Stimulated activated CD8-positive, alpha-beta memory T cell treated with anti-CD3 and anti-CD28 coated beads, Interleukin-7, amount 100 ng/mL, for 4 hours (primary cell): ENCODE measurements around the gene FNDC4.
"Not testable (repeated sequence)": the region's sequence is repeated elsewhere in the genome, so short reads cannot be mapped to it uniquely, and the experiment has no call there.

Experiments used
- DNase-seq, 2 donors: peaks; one replicate each; pipeline ENCODE4 v3.0.0-alpha.2; 2020; ENCODE audit warnings: low read depth in 2 of 2

FNDC4 gene, protein sequence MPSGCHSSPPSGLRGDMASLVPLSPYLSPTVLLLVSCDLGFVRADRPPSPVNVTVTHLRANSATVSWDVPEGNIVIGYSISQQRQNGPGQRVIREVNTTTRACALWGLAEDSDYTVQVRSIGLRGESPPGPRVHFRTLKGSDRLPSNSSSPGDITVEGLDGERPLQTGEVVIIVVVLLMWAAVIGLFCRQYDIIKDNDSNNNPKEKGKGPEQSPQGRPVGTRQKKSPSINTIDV

DNA sequence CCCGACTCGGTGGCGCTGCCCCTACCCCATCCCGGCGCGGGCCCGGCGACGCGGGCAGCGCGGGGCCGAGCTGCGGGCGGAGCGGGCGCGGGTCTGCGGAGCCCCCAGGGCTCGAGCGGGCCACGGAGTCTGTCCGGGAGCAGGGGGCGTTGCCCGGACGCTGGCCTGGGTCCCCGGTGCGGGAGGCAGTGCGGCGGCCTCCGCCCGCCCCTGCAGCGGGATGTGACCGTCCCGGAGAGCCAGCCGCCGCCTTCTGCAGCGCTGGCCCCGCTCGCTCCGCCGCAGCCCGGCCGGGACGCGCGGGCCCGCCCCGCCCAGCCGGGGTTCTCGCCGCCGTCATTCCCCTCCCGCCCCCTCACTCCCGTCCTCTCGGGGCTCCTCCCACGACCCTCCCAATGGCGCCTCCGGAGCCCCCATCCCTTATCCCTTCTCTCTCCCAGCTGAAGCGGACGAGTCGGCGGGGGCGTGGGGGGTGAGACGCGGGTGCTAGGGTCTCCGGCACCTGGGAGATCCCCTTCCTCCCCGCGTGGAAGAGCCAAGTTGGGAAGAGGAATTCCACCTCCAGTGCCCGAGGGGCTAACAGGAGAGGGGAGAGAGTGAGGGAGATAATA, at the start of gene FNDC4:
FNDC4 (minus strand) TSS at position 257 of the 611 bp plus-strand sequence. CDS start 521 bp downstream, outside the sequence.
- peak in 1 of 2 donors; percentile 7 for DNase-seq

DNA sequence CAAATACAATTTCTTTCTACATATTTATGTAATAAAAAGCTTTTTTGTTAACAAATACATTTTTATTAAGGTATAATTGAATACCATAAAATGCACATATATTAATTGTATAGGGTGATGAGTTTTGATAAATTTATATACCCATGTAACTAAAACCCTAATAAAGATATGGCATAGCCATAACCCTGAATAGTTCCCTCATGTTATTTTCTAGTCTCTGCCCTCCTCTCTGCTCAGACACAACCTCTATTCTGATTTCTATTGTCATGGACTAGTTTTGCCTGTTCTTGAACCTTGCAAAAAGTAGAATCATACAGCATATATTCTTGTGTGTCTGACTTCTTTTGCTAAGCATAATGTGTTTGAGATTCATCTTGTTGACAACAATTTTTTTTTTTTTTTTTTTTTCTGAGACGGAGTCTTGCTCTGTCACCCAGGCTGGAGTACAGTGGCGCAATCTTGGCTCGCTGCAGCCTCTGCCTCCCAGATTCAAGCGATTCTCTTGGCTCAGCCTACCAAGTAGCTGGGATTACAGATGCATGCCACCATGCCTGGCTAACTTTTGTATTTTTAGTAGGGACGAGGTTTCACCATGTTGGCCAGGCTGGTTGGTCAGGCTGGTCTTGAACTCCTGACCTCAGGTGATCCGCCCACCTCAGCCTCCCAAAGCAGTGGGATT, 49.3 kb upstream of the FNDC4 start:
- no peak for DNase-seq

DNA sequence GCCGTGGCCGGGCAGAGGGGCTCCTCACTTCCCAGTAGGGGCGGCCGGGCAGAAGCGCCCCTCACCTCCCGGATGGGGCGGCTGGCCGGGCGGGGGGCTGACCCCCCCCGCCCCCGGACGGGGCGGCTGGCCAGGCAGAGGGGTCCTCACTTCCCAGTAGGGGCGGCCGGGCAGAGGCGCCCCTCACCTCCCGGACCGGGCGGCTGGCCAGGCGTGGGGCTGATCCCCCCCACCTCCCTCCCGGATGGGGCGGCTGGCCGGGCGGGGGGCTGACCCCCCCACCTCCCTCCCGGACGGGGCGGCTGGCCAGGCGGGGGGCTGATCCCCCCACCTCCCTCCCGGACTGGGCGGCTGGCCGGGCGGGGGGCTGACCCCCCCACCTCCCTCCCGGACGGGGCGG, 44.6 kb upstream of the FNDC4 start:
- not testable (repeated sequence) for DNase-seq

DNA sequence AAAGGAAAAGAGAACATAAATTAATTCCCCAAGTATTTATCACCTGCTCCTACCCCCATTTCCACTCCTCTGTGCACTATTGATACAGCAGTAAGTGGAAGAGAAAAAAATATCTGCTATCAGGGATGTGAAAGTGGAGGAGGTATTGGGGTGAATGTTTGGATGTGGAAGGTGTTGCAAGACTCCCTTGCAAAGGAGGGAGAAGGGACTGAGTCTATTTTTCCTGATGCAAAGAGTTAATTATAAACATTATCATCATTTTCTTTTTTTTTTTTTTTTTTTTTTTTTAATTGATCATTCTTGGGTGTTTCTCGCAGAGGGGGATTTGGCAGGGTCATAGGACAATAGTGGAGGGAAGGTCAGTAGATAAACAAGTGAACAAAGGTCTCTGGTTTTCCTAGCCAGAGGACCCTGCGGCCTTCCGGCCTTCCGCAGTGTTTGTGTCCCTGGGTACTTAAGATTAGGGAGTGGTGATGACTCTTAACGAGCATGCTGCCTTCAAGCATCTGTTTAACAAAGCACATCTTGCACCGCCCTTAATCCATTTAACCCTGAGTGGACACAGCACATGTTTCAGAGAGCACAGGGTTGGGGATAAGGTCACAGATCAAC, 43.9 kb upstream of the FNDC4 start:
- not testable (repeated sequence) for DNase-seq

DNA sequence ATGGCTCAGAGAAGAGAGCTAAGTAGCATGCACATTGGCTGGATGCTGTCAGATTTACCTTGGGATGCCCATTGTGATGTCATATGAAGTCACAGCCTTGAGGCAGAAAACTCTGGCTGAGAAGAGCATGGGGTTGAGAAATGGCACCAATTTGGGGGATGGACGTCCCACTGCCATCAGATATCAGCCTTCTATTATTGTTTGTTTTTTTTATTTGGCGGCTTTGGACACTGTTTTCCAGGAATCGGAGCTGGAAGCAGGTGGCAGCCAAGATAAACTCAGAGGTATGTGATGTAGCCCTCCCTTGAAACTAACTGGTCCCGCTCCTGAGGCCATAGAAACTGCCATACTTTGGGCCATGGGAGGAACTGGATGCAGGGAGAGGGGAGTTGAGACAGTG, 42.3 kb upstream of the FNDC4 start:
- DNase-seq = no peak

DNA sequence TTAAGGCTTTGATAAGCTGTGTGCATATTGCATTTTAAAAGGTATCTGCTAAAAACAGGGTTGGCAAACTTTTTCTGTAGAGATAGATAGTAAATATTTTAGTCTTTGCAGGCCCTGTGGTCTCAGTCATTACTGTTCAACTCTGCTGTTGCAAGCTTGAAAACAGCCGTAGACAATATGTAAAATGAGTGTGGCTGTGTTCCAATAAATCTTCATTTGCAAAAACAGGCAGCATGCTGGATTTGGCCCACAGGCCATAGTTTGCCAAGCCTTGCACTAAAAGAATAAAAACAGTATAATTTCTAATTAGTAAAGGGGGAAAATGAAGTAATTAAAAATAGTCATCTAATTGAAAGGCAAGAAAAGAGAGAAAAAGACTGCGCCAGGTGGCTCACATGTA, 37.0 kb upstream of the FNDC4 start:
- DNase-seq = no peak

DNA sequence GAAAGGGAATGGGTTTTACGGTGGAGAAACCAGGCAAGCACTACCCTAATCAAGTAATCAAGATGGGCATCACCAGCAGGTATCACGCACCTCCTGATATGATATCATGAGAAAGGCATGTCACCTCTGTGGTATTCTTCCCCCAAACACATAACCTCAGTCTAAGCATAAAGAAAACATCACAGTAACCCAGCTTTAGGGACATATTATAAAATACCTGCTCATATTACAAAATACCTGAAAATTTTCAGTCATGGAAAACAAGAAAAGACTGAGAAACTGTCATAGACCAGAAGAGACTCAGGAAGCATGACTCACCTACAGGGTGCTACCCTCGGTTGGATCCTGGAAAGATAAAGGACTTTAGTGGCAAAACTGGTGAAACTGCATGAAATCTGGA, 32.2 kb upstream of the FNDC4 start:
- DNase-seq = no peak

DNA sequence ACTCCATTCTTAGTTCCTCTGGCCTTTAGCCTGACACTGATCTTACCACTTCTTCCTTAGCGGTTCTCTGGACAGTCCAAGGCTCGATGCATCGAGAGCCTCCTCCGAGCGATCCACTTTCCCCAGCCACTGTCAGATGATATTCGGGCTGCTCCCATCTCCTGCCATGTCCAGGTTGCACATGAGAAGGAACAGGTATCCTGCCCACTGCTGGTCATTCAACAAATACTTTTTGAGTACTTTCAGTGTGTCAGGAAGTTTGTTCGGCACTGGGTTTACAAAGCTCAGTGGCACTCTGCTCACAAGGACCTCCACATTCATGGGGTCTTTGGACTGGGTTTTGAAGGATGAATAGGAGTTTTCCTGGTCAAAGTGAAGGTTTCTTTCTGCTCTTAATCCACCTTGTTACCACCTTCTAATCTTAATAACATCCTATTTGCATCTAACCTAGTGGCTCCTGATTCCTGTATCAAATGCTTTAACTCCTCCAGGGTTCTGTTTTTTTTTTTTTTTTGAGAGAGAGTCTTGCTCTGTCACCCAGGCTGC, 27.5 kb upstream of the FNDC4 start:
- no peak for DNase-seq

DNA sequence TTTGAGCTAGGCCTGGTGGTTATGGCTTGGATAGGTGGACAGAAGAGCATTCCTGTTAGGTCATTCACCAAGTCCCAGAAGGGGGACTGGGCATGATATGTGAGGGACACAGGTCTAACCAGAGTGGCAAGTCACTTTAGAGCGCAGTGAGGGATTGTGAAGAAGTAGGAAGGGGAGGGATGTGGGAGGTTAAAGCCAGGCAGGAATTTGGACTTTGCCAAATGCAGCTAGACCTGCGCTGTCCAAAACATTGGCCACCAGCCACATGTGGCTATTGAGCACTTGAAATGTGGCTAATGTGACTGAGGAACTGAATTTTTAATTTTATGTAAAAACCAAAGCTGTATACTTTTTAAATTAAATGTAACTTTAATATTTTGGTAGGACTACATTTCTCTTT, 25.3 kb upstream of the FNDC4 start:
- DNase-seq = no peak

DNA sequence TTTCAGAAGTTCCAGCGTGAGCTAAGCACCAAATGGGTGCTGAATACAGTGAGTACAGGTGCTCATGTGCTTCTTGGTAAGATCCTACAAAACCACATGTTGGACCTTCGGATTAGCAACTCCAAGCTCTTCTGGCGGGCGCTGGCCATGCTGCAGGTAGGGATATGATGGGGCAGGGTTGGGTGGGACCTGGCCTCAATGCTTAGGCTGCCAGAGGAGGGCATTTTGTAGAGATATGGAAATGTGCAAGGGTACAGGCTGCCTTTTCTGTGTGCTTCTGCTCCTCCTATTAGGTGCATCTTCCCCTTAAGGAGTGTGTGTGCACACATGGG, 23.7 kb upstream of the FNDC4 start:
- no peak for DNase-seq

DNA sequence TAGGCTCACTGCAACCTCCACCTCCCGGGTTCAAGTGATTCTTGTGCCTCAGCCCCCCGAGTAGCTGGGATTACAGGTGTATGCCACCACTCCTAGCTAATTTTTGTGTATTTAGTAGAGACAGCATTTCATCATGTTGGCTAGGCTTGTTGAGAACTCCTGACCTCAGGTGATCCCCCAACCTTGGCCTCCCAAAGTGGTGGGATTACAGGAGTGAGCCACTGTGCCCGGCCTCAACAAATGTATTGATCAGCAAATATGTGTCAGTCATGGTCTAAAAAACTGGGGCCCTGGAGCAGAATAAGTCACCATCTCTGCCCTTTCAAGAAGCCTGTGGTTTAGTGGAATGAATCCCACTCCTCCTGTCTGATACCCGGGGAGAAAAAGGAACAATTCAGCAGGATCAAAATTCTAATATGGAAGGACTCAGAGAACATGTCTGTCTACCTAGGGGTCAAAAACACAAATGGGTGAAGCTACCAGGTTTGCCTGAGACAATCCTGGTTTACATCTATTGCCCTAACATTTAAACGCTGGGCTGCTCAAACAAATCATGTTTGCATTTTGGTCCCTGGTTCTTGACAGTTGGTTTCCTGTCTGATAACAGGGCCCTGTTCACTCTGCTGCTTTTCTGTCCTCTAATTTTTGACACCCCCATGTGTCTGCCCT, 23.2 kb upstream of the FNDC4 start:
- DNase-seq = no peak

DNA sequence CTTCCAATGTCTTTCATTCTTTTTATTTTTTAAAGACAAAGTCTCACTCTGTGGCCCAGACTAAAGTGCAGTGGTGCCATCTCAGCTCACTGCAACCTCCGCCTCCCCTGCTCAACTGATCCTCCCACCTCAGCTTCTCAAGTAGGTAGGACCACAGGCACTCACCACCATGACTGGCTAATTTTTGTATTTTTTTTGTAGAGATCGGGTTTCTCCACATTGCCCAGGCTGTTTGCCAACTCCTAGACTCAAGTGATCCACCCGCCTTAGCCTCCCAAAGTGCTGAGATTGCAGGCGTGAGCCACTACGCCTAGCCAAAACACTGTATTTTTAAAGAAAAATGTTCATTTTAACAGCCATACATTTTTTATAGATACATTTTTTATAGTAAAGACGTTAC, 14.3 kb upstream of the FNDC4 start:
- DNase-seq = no peak

DNA sequence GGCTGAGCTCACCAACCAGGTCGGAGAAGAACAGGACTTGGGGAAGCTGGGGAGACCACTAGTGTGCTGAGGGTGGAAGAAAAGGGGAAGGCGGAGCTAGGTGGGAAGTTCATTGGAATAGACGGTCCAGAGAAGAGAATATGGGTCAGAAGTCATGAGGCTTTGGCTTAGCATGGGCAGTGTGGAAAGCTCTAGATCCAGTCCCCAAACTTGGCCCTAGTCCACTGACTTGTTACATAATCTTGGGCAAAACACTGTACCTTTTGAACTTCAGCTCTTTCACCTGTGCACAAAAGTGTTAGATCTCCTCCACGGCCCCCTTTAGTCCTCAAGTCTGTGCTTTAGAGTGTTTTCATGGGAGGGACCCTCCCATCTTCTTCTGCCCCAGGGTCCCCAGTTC, 12.3 kb upstream of the FNDC4 start:
- no peak for DNase-seq

DNA sequence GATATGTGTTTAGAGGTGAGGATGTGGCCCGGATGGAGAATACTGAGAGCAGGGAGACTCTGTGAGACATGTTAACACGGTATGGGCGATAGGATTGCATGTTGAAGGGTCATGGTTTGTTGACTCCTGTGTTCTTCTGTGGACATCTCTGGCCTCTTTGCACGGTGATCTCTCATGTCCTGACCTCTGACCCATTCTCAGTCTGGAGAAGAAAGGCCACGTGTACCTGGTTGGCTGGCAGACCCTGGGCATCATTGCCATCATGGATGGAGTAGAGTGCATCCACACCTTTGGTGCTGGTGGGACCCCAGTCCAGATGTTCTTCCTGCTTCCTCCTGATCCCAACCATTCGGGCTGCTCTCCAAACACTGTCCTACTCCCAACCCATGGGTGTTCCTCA, 11.6 kb upstream of the FNDC4 start:
- no peak for DNase-seq

DNA sequence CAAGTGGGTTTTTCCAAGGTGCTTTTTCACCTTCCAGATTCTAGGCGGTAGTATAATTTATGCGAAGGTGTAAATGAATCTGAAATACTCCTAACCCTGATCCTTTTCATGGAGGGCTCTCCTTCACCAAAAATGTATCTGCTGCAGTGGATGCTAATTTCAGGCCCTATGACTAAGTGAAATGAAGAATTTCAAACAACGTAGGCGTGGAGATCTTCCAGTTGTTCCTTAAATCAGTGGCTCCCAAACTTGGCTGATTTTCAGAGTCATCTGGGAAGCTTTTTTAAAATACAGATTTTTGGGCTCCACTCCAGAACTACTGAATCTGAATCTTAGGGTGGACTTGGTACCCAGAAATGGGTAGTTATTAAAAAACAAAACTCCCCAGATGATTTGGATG, 7.1 kb upstream of the FNDC4 start:
- DNase-seq = no peak

DNA sequence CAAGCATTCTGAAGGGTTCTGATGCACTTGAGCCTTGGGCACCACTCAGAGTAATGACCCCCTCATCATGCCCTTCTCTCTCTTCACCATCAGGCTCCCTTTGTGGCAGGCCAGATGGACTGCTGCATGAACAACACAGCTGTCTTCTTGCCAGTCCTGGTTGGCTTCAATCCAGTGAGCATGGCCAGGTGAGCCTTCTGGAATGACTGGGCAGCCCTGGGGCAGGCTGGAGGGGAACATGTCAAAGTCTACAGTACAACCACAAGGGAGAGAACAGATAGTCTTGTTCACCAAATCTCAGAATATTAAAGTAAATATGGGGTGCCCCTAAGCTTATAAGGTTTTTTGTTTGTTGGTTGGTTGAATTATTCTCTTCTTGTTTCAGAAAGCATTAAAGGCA, 6.0 kb upstream of the FNDC4 start:
- DNase-seq = no peak

DNA sequence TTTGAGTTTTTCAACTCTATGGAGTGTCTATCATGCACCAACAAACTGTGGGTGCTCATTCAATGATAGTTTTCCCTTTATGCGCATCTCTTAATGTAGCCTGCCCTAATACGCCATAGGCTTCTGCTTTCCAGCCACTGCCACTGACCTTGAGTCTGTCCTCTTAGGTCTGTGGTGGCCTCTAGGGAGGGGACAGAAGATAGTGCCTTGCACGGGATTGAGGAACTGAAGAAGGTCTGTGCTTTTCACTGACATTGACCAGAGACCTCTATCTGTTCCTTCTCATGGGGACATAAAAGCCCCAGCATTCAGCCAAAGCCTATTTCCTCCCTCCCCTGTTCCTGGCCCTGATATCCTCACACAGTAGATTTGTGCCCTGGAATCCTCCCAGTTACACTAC, 4.0 kb upstream of the FNDC4 start:
- no peak for DNase-seq

DNA sequence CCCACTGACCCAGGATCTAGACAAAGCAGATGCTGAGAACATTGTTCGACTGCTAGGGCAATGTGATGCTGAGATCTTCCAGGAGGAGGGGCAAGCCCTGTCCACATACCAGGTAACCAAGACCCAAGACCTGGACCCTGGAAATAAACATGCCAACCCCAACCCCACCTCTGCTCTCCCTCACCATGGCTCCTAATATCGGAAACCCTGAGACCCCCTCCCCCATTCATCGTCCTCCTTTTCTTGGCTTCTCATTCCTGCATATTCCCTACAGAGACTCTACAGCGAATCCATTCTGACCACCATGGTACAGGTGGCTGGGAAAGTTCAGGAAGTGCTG, 2.3 kb upstream of the FNDC4 start:
- DNase-seq = no peak

DNA sequence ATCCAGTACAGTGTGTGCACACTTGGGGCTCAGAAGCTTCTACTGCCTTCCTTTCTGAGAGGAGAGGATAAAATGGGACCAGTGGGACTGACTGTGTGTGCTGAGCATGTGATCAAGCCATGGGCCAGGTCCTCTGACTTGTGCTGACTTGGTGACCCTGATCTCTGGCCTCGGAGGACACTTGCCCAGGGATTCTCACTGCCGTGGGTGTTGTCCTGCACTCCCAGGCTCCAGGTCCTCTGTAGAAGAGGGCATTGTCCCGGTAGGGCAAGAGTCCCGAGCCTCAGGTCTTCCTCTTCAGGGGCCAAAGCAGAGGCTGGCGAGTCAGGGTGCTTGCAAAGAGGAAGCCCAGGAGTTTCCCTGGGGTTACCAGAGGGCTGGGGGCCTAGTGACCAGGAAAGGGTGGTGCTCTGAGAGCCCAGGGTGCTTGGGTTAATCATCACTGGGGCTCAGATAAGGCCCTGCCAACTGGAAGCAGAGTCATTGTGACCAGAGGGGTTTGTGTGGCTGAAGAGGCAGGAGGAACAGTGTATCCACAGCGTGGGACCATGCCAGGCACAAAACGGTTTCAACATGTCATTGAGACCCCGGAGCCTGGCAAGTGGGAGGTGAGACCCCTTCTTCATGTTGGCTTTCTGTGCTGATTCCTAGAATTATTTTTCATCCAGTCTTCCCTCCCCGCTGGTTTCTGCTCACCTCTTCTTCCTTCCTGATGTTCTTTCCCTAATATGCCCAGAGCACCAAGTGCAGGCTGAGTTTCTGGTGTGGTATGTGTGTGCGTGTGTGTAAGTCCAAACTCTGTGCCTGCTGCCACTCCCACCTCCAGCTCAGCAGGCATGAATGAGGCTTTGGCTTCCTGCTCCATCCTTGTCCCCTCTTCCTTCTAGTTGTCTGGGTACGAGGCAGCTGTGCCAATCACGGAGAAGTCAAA, 1.6 kb upstream of the FNDC4 start, which contains the start of gene GCKR:
GCKR (plus strand) TSS at position 483 of the 931 bp plus-strand sequence; CDS start at position 549, 66 bp downstream.
- no peak for DNase-seq

DNA sequence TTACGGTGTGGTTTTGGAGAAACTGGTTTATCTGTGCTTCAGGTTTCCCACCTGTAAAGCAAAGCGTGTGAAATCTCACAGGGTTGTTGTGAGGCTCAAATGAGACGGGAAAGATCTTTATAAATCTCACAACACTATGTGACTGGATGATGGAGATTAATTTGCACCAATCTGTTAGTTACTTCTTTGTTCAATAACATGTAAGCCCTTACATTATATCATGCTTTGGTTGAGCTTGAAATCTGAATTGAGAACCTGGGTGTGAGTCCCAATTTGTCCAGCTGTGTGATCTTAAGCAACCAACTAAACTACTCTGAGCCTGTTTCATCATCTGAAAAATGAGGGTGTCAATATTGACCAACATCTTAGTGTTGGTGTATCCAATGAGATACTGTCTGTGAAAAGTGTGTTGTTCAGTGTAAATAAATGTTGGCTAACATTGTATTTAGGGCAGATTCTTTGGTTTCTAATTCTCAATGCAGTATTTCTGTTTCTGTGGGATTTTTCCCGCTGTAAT, 898 bp upstream of the FNDC4 start:
- no peak for DNase-seq
